Measurements from ENCODE around the gene LRRC73. TPM values are rescaled to one million over a fixed set of nuclear protein-coding genes. Genes with fewer than 3 reads are reported as not detected.

The LRRC73 gene
- total and polyA plus RNA-seq, 9 of the 15 experiments (the other 6 are each of a cell fraction or from before 2014, with no cell fraction given) = 0.07 to 0.55 (median 0.16) TPM; not detected in 3

Small RNAs within 50 kb of the gene (small RNA-seq; reads per million reads assigned to genes)
- not detected for gene RF00426
- gene RNU6-1113P = not detected

Other genes starting within 250 kb of the LRRC73 start
Only the 7 nearest of the 14 such genes appear.
- 16.5 and 20.4 TPM in 2 replicates for gene ABCC10, start 82.8 kb downstream of the LRRC73 start, total RNA-seq (2014; rRNA removed)
- 6.8 and 10.5 TPM in 2 replicates for gene ABCC10, start 82.8 kb downstream of the LRRC73 start, total RNA-seq (2014; rRNA removed; fragmentation: Illumina TruSeq; extraction: Trizol)
- 13.4 TPM in 2 replicates for gene ABCC10, start 82.8 kb downstream of the LRRC73 start, total RNA-seq (2015; rRNA removed; fragmentation: Illumina TruSeq; extraction: Trizol)
- 28.4 and 29.1 TPM in 2 replicates for gene ABCC10, start 82.8 kb downstream of the LRRC73 start, total RNA-seq (2021)
- 13.7 and 23.5 TPM in 2 replicates for gene ABCC10, start 82.8 kb downstream of the LRRC73 start, polyA plus RNA-seq (2011; rRNA removed)
- gene ABCC10, start 82.8 kb downstream of the LRRC73 start, polyA plus RNA-seq (2014; fragmentation: Illumina TruSeq; extraction: Trizol) = 21.3 and 25.8 TPM in 2 replicates
- 1 to 10 TPM; 2.4 to 2.6 TPM for gene ABCC10, start 82.8 kb downstream of the LRRC73 start, polyA plus RNA-seq (2014; fragmentation: Nextera tagmentation; extraction: Ambion mirVana)
- gene ABCC10, start 82.8 kb downstream of the LRRC73 start, polyA plus RNA-seq (2014; rRNA removed) = 21.7 and 21.8 TPM in 2 replicates
- gene DLK2, start 54.8 kb downstream of the LRRC73 start, total RNA-seq (2014; rRNA removed) = 0.23 and 0.29 TPM in 2 replicates
- gene DLK2, start 54.8 kb downstream of the LRRC73 start, total RNA-seq (2014; rRNA removed; fragmentation: Illumina TruSeq; extraction: Trizol) = not detected in 2 replicates
- gene DLK2, start 54.8 kb downstream of the LRRC73 start, total RNA-seq (2015; rRNA removed; fragmentation: Illumina TruSeq; extraction: Trizol) = 0.11 TPM in 1 of 2 replicates, not detected in the other
- gene DLK2, start 54.8 kb downstream of the LRRC73 start, total RNA-seq (2021) = 0.36 and 0.53 TPM in 2 replicates
- gene DLK2, start 54.8 kb downstream of the LRRC73 start, polyA plus RNA-seq (2011; rRNA removed) = 0.35 and 0.74 TPM in 2 replicates
- 0.16 and 0.37 TPM in 2 replicates for gene DLK2, start 54.8 kb downstream of the LRRC73 start, polyA plus RNA-seq (2014; fragmentation: Illumina TruSeq; extraction: Trizol)
- gene DLK2, start 54.8 kb downstream of the LRRC73 start, polyA plus RNA-seq (2014; fragmentation: Nextera tagmentation; extraction: Ambion mirVana) = not detected
- 0.45 and 0.65 TPM in 2 replicates for gene DLK2, start 54.8 kb downstream of the LRRC73 start, polyA plus RNA-seq (2014; rRNA removed)
- gene TJAP1, start 32.8 kb downstream of the LRRC73 start, total RNA-seq (2014; rRNA removed) = 17.0 and 23.1 TPM in 2 replicates
- 7.2 TPM in 2 replicates for gene TJAP1, start 32.8 kb downstream of the LRRC73 start, total RNA-seq (2014; rRNA removed; fragmentation: Illumina TruSeq; extraction: Trizol)
- gene TJAP1, start 32.8 kb downstream of the LRRC73 start, total RNA-seq (2015; rRNA removed; fragmentation: Illumina TruSeq; extraction: Trizol) = 11.1 and 11.2 TPM in 2 replicates
- 25.4 and 35.8 TPM in 2 replicates for gene TJAP1, start 32.8 kb downstream of the LRRC73 start, total RNA-seq (2021)
- 16.2 and 25.3 TPM in 2 replicates for gene TJAP1, start 32.8 kb downstream of the LRRC73 start, polyA plus RNA-seq (2011; rRNA removed)
- 17.0 and 21.3 TPM in 2 replicates for gene TJAP1, start 32.8 kb downstream of the LRRC73 start, polyA plus RNA-seq (2014; fragmentation: Illumina TruSeq; extraction: Trizol)
- gene TJAP1, start 32.8 kb downstream of the LRRC73 start, polyA plus RNA-seq (2014; fragmentation: Nextera tagmentation; extraction: Ambion mirVana) = under 1 TPM; 0.06 to 0.29 TPM
- gene TJAP1, start 32.8 kb downstream of the LRRC73 start, polyA plus RNA-seq (2014; rRNA removed) = 24.2 and 31.1 TPM in 2 replicates
- gene YIPF3, start 6.6 kb upstream of the LRRC73 start, total RNA-seq (2014; rRNA removed) = 57.6 and 67.8 TPM in 2 replicates
- gene YIPF3, start 6.6 kb upstream of the LRRC73 start, total RNA-seq (2014; rRNA removed; fragmentation: Illumina TruSeq; extraction: Trizol) = 25.9 and 27.5 TPM in 2 replicates
- gene YIPF3, start 6.6 kb upstream of the LRRC73 start, total RNA-seq (2015; rRNA removed; fragmentation: Illumina TruSeq; extraction: Trizol) = 31.5 and 32.9 TPM in 2 replicates
- 65.1 and 69.3 TPM in 2 replicates for gene YIPF3, start 6.6 kb upstream of the LRRC73 start, total RNA-seq (2021)
- 74.8 and 182 TPM in 2 replicates for gene YIPF3, start 6.6 kb upstream of the LRRC73 start, polyA plus RNA-seq (2011; rRNA removed)
- gene YIPF3, start 6.6 kb upstream of the LRRC73 start, polyA plus RNA-seq (2014; fragmentation: Illumina TruSeq; extraction: Trizol) = 75.3 and 78.5 TPM in 2 replicates
- 10 to 100 TPM; 40.4 to 48.6 TPM for gene YIPF3, start 6.6 kb upstream of the LRRC73 start, polyA plus RNA-seq (2014; fragmentation: Nextera tagmentation; extraction: Ambion mirVana)
- 54.6 and 72.9 TPM in 2 replicates for gene YIPF3, start 6.6 kb upstream of the LRRC73 start, polyA plus RNA-seq (2014; rRNA removed)
- gene POLR1C, start 6.7 kb upstream of the LRRC73 start, total RNA-seq (2014; rRNA removed) = 74.8 and 83.5 TPM in 2 replicates
- gene POLR1C, start 6.7 kb upstream of the LRRC73 start, total RNA-seq (2014; rRNA removed; fragmentation: Illumina TruSeq; extraction: Trizol) = 109 and 114 TPM in 2 replicates
- gene POLR1C, start 6.7 kb upstream of the LRRC73 start, total RNA-seq (2015; rRNA removed; fragmentation: Illumina TruSeq; extraction: Trizol) = 103 and 104 TPM in 2 replicates
- 116 and 120 TPM in 2 replicates for gene POLR1C, start 6.7 kb upstream of the LRRC73 start, total RNA-seq (2021)
- gene POLR1C, start 6.7 kb upstream of the LRRC73 start, polyA plus RNA-seq (2011; rRNA removed) = 173 and 226 TPM in 2 replicates
- gene POLR1C, start 6.7 kb upstream of the LRRC73 start, polyA plus RNA-seq (2014; fragmentation: Illumina TruSeq; extraction: Trizol) = 142 and 181 TPM in 2 replicates
- 100 to 1,000 TPM; 405 to 429 TPM for gene POLR1C, start 6.7 kb upstream of the LRRC73 start, polyA plus RNA-seq (2014; fragmentation: Nextera tagmentation; extraction: Ambion mirVana)
- 120 and 136 TPM in 2 replicates for gene POLR1C, start 6.7 kb upstream of the LRRC73 start, polyA plus RNA-seq (2014; rRNA removed)
- 91.6 and 102 TPM in 2 replicates for gene XPO5, start 65.7 kb upstream of the LRRC73 start, total RNA-seq (2014; rRNA removed)
- 99.1 and 106 TPM in 2 replicates for gene XPO5, start 65.7 kb upstream of the LRRC73 start, total RNA-seq (2014; rRNA removed; fragmentation: Illumina TruSeq; extraction: Trizol)
- gene XPO5, start 65.7 kb upstream of the LRRC73 start, total RNA-seq (2015; rRNA removed; fragmentation: Illumina TruSeq; extraction: Trizol) = 95.4 and 97.1 TPM in 2 replicates
- gene XPO5, start 65.7 kb upstream of the LRRC73 start, total RNA-seq (2021) = 170 and 180 TPM in 2 replicates
- 145 and 166 TPM in 2 replicates for gene XPO5, start 65.7 kb upstream of the LRRC73 start, polyA plus RNA-seq (2011; rRNA removed)
- 105 and 130 TPM in 2 replicates for gene XPO5, start 65.7 kb upstream of the LRRC73 start, polyA plus RNA-seq (2014; fragmentation: Illumina TruSeq; extraction: Trizol)
- gene XPO5, start 65.7 kb upstream of the LRRC73 start, polyA plus RNA-seq (2014; fragmentation: Nextera tagmentation; extraction: Ambion mirVana) = 10 to 100 TPM; 36.0 to 72.3 TPM
- gene XPO5, start 65.7 kb upstream of the LRRC73 start, polyA plus RNA-seq (2014; rRNA removed) = 101 TPM in 2 replicates
- gene POLH, start 65.8 kb upstream of the LRRC73 start, total RNA-seq (2014; rRNA removed) = 12.7 and 19.3 TPM in 2 replicates
- gene POLH, start 65.8 kb upstream of the LRRC73 start, total RNA-seq (2014; rRNA removed; fragmentation: Illumina TruSeq; extraction: Trizol) = 23.0 and 23.5 TPM in 2 replicates
- 21.2 and 23.9 TPM in 2 replicates for gene POLH, start 65.8 kb upstream of the LRRC73 start, total RNA-seq (2015; rRNA removed; fragmentation: Illumina TruSeq; extraction: Trizol)
- 31.4 and 31.8 TPM in 2 replicates for gene POLH, start 65.8 kb upstream of the LRRC73 start, total RNA-seq (2021)
- 26.8 and 31.6 TPM in 2 replicates for gene POLH, start 65.8 kb upstream of the LRRC73 start, polyA plus RNA-seq (2011; rRNA removed)
- 16.2 and 20.6 TPM in 2 replicates for gene POLH, start 65.8 kb upstream of the LRRC73 start, polyA plus RNA-seq (2014; fragmentation: Illumina TruSeq; extraction: Trizol)
- gene POLH, start 65.8 kb upstream of the LRRC73 start, polyA plus RNA-seq (2014; fragmentation: Nextera tagmentation; extraction: Ambion mirVana) = 10 to 100 TPM in 1 of 2 experiments, 1 to 10 TPM in 1; 5.8 to 10.6 TPM
- 11.4 and 14.7 TPM in 2 replicates for gene POLH, start 65.8 kb upstream of the LRRC73 start, polyA plus RNA-seq (2014; rRNA removed)

Data from K562 (cell line).